Tibial nerve (tissue), 4 donors: ENCODE results near the gene AFAP1L2.

ENCODE experiments used
- EP300 ChIP-seq, 2 donors: sonication (generic); formaldehyde crosslinking; IDR thresholded peaks; one replicate each; pipeline ENCODE4 v1.6.1; 2017; ENCODE audit warnings: antibody characterized with exemption in 2 of 2, mild to moderate bottlenecking in 1 of 2
- POLR2A ChIP-seq, 2 donors: fragments of 450-650 bp; IDR thresholded peaks; one replicate each; pipeline ENCODE4 v1.6.1; 2017; ENCODE audit warnings: antibody characterized with exemption in 2 of 2, mild to moderate bottlenecking in 2 of 2, moderate library complexity in 2 of 2
- TF ChIP-seq, protein P1 (sequence below), 5 experiments: fragments of 200-600 bp in 3 of 5; fragments of 450-650 bp in 2 of 5; sonication (generic) in 3 of 5; IDR thresholded peaks; one replicate each; pipeline ENCODE4 v1.5.1; 2016 to 2019; ENCODE audit warnings: antibody characterized with exemption in 5 of 5, mild to moderate bottlenecking in 3 of 5, moderate library complexity in 2 of 5

DNA sequence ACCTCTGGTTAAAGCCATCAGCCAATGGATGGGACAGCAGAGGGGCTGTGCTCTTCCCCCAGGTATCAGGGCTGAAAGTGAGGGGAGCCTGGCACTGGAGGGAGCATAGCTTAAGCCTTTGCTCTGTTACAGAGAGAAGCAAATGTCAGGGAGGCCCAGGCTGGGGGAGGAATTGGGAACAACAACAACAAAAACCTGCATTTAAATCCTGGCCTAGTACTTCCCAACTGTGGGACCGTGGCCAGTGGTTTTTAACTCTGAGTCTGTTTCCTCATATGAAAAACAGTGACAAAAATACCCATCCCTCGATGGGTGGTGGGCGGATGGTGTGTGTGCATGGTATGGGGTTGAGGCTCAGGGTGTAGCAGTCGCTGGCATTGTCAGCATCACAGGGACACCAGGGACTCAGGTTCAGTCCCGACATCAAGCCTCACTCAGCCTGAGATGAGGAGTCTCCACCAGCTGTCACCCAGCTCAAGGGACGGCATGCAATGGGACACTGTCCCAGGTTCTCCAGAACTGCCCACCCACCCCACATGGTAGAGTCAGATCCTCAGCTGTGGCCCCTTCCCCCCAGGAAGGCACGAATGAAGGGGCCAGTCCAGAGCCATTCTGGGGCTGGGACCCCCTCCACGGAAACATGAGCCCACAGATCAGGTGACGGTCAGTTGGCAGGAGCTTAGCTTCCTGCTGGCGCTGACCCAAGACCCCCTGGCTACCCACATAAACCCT lies 74.5 kb downstream of the AFAP1L2 start:
- TF ChIP-seq, protein P1, sequence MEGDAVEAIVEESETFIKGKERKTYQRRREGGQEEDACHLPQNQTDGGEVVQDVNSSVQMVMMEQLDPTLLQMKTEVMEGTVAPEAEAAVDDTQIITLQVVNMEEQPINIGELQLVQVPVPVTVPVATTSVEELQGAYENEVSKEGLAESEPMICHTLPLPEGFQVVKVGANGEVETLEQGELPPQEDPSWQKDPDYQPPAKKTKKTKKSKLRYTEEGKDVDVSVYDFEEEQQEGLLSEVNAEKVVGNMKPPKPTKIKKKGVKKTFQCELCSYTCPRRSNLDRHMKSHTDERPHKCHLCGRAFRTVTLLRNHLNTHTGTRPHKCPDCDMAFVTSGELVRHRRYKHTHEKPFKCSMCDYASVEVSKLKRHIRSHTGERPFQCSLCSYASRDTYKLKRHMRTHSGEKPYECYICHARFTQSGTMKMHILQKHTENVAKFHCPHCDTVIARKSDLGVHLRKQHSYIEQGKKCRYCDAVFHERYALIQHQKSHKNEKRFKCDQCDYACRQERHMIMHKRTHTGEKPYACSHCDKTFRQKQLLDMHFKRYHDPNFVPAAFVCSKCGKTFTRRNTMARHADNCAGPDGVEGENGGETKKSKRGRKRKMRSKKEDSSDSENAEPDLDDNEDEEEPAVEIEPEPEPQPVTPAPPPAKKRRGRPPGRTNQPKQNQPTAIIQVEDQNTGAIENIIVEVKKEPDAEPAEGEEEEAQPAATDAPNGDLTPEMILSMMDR (IDR thresholded peaks at IDR 0.05): no peak
- TF ChIP-seq POLR2A (IDR thresholded peaks at IDR 0.05): no peak
- no peak for TF ChIP-seq EP300 (IDR thresholded peaks at IDR 0.05)
